Stomach (tissue), 4 donors: Measurements from ENCODE around the gene PPP1R1C.

ENCODE experiments used
- CTCF ChIP-seq, 7 experiments: fragments of 450-650 bp in 4 of 7; fragments of 200-600 bp in 3 of 7; sonication (generic) in 3 of 7; IDR thresholded peaks; one replicate each; pipeline ENCODE4 v1.5.1; 2016 to 2019; ENCODE audit warnings: antibody characterized with exemption in 7 of 7, control low read depth in 2 of 7, mild to moderate bottlenecking in 1 of 7
- EP300 ChIP-seq: sonication (generic); formaldehyde crosslinking; IDR thresholded peaks from one replicate; pipeline ENCODE4 v1.6.1; 2017; ENCODE audit warnings: antibody characterized with exemption
- POLR2A ChIP-seq, 4 donors: fragments of 450-650 bp; IDR thresholded peaks; one replicate each; pipeline ENCODE4 v1.6.1; 2016; ENCODE audit warnings: antibody characterized with exemption in 4 of 4, control low read depth in 2 of 4, mild to moderate bottlenecking in 1 of 4, moderate library complexity in 1 of 4

GRCh38 chr2:182166841-182167240 is 181.2 kb downstream of the PPP1R1C start:
- TF ChIP-seq CTCF (IDR thresholded peaks at IDR 0.05) (no peak), POLR2A (IDR thresholded peaks at IDR 0.05) (no peak), EP300 (no peak)
